Bone marrow (tissue), 2 donors: ENCODE results near the gene ZAR1L.

ENCODE experiments used
- DNase-seq, 2 donors: peaks; one replicate each; lab custom pipeline; 2025; lab: John Stamatoyannopoulos, UW

ZAR1L gene

GRCh38 chr13:32254916-32255723, 60.0 kb downstream of the ZAR1L start:
- no peak for DNase-seq

GRCh38 chr13:32254416-32254815, 60.7 kb downstream of the ZAR1L start:
- no peak for DNase-seq

GRCh38 chr13:32253911-32254399, 61.2 kb downstream of the ZAR1L start:
- no peak for DNase-seq
